HG03520 (cell line): ENCODE measurements around the gene NHSL2.
"Not testable (repeated sequence)": the region's sequence is repeated elsewhere in the genome, so short reads cannot be mapped to it uniquely, and the experiment has no call there.

Source experiments
- ATAC-seq: cut with Tn5 transposase; IDR thresholded peaks from one replicate; pipeline ENCODE4 v1.9.1; 2021; ENCODE audit warnings: mild to moderate bottlenecking, moderate library complexity; ENCODE audit not compliant: unreplicated experiment

Gene NHSL2

GRCh38 chrX:72038868-72039267, 128.2 kb downstream of the NHSL2 start:
- ATAC-seq: no peak

- ATAC-seq: no peak
These were observed 129.9 kb downstream of the NHSL2 start for GRCh38 chrX:72040506-72040905.

DNA sequence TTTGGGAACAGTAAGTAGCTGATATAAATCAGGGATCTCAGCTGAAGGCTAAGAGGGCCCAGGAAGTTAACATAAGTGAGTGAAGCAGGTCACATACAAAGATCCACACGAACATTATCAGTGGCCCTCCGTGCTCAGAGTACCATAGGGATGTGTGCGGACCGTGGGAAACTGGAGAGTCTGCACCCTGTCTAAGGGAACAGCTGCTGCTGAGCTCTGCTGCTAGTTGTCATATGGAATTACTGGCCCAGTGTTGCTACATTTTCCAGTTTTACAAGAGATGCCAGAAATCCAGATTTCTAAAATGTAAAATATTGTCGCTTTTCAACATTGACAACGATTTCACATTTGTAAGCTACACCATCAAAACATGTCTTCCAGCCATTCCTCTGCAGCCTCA, 130.5 kb downstream of the NHSL2 start:
- ATAC-seq: no peak

GRCh38 chrX:72041871-72042851, 131.5 kb downstream of the NHSL2 start:
- no peak for ATAC-seq

GRCh38 chrX:72042852-72043248, 132.2 kb downstream of the NHSL2 start:
- no peak for ATAC-seq

GRCh38 chrX:72043636-72044035, 133.0 kb downstream of the NHSL2 start:
- no peak for ATAC-seq

DNA sequence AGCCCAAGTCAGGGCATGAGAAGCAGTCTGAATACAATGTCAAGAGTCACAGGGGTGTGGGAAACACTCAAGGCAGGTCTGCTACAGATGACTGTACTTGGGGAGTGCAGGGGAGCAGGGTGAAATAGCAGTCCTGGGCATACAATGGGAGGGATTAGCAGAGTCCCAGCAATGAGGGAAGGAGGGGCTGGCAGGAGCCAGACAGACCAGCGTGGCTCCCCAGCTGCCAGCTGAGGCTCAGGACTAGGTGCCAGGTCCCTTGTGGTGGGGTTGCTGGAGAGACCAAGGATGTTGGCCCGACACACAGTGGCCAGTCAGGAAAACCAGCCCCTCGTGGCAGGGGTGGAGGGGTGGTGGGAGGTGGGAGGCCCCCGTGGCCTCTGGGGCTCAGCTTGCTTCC, 134.5 kb downstream of the NHSL2 start:
- ATAC-seq: no peak

DNA sequence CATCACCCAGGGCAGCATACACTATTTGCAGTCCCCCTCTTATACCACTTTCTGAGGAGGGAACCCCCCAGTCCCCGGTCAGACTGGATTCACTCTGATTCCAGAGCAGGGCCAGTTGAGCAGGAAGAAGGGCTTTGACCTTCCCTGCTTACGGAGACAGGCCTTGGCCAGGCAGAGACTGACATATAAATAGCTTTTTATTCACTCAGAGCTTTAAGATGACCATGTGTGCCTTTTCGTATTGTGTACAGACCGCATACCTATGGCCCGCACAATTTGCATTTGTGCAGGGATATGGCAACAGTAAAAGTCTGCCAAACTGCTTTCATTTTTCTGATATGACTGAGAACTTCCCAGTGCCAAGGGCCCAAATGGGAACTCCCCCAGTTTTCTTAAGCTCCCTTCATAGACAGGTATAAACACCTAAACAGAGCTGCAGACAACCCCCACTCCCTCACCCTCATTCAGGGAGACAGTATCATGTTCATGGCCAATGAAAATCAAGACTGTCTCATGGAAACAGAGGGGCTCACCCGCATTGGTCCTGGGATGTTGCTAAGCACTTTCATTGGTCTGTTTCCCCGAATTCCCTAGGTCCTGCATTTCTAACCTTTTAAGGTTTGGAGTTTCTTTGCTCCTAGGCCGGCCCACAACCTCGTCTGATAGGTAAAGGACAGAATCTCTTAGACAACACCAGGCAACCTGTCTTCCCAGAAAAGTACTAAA, 135.1 kb downstream of the NHSL2 start:
- no peak for ATAC-seq

DNA sequence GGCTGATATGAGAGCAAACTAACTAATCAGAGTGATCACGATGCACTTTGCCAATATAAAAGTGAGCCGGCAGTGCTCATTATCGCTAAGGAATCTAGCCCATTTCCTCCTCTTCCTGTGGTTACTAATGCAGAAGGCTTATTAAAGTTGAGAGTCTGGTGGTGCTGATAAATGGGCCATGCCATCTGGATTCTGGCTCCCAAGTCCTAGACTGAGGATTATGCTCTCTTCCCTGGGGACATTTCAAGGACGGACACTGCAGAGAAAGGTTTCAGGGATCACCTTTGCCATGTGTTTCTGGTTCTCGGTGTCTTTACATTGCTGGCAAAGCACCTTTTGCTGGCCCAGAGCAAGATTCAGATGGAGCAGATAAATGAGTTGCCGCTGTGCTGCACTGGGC, 135.8 kb downstream of the NHSL2 start:
- ATAC-seq: no peak

- no peak for ATAC-seq
These were observed 138.1 kb downstream of the NHSL2 start for GRCh38 chrX:72048510-72049455.

GRCh38 chrX:72050011-72050410, 139.4 kb downstream of the NHSL2 start:
- ATAC-seq: no peak

GRCh38 chrX:72051589-72051988, 140.9 kb downstream of the NHSL2 start:
- no peak for ATAC-seq

- no peak for ATAC-seq
These were observed 141.9 kb downstream of the NHSL2 start for GRCh38 chrX:72052415-72053090.

DNA sequence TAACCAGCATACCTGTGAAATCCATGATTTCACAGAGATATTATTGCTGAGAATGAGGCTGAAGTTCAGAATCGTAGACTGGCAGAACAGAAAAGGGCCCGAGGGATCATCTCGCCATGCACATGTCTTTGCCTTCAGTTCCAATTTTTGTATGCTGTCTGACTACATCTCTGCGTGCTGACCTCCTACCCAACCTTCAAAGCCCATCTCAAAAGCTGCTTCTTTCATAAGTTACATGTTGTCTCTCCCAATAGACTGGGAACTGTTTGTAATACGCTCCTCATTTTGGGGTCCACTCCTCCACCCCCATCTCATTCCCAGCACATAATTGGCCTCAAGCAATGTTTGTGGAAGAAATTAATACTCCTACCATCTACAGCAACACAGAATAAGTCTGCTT, 142.9 kb downstream of the NHSL2 start:
- no peak for ATAC-seq

DNA sequence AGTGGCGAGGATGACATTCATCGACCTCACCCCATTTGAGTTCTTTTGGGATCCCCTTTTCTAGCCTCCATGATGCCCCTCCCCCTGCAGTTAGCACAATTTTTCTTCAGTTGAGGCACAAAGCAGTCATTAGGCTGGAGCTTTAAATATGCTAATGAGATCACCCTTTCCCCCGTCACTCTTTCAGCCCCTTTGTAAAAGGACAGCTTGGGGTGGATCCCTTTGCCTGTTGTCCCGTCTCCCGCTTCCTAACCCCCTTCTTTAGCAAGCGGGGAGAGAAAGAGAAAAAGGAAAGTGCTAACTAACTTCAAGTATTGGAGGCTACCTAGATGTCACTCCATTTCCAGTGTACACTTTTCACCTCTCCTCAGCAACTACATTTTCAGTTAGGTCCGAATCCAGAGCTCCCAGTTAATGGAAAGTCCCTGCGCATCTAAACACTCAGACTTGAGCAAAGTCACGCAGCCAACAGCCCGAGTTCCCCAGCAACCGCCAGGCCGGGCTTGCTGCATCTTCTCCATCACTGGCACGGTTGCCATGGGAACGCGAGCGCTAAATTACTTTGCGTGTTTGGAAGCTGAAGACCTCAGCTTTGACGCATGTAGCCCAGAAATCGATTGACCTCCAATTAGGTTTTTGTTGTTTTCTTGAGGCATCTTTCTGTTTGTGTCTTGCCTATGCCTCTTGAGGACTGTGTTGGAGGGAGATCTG, 144.3 kb downstream of the NHSL2 start:
- no peak for ATAC-seq

GRCh38 chrX:72057331-72057730, 146.7 kb downstream of the NHSL2 start:
- no peak for ATAC-seq

DNA sequence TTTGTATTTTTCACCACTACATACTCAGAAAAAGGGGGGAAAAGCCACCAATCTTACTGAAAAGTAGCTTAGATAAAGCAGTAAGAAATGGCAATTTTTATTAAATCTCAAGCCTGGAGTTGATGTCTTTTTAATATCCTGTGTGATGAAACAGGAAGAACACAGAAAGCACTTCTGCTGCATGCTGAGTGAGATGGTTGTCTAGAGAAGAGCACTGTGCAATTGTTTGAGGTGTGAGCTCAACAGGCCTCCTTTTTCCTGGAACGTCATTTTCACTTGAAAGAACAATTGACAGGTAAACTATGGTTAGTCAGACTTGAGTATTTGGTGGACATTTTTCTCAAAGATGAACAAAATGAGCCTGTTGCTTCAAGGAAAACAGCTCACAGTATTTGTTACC, 147.2 kb downstream of the NHSL2 start:
- ATAC-seq: no peak

- not testable (repeated sequence) for ATAC-seq
These were observed 147.7 kb downstream of the NHSL2 start for GRCh38 chrX:72058346-72058745.

DNA sequence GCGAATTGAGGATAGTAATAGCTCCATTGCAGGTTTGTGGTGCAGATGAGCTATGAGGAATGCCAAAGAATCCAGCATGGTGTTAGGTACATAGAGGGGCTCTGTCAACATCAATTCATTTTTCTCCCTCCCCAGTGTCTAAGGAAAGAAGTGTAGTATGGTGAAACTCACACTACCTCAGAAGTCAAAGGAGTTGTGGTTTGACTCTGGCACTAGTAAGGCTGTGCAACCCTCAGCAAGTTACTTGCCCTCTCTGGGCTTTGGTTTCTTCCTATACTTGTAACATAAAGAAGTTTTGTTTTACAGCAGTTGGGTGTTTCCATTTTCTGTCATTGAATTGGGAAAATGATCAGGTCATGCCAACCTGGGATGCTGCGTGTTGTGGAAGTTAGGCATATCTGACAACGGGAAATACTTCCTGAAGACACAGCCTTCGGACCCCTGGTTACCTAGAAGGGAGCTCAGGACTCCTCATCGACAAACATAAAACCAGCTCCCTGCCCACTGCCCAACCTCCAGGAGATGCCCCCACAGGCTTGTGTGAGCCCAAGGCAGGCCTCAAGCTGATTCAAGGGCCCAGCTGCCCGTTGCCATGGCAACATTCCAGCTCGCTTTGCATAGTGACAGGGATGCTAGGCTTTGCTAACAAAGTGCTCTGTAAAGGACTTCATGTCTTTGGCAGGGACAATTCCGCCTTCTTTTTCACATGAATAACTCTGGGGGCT, 149.7 kb downstream of the NHSL2 start:
- no peak for ATAC-seq
